SK-N-SH (cell line): ENCODE data around the gene SLC7A1. TPM values are rescaled to one million over a fixed set of nuclear protein-coding genes. Genes with fewer than 3 reads are reported as not detected.
A peak's percentile ranks its signal among the peaks of the same experiment; 100 is the strongest.

Source experiments
- CTCF ChIA-PET: fragments of 300-600, 350-600 bp; formaldehyde crosslinking; extraction: SDS; loops from one replicate; lab custom pipeline; 2021; lab: Yijun Ruan, JAX
- POLR2A ChIA-PET: fragments of 350-600 bp; sonication (Branson Sonifier 250); formaldehyde crosslinking; extraction: SDS; loops from one replicate; lab custom pipeline; 2020; ENCODE audit warnings: antibody characterized with exemption, inconsistent platforms; lab: Yijun Ruan, JAX
- DNase-seq: peaks from one replicate; pipeline ENCODE4 v3.0.0; 2012
- H2AFZ ChIP-seq: fragments of 200-600 bp; sonication (generic); 2 replicates; pipeline ENCODE4 v1.8.1; 2016; ENCODE audit warnings: antibody characterized with exemption, mild to moderate bottlenecking, low read depth
- H3F3A ChIP-seq: fragments of 200-600 bp; sonication (generic); replicated peaks from 2 replicates; pipeline ENCODE3; 2016; ENCODE audit warnings: antibody characterized with exemption, mild to moderate bottlenecking; ENCODE audit not compliant: insufficient read depth
- H3K27ac ChIP-seq, 2 experiments: fragments of 200-500 bp in 1 of 2; fragments of 200-600 bp in 1 of 2; sonication (Bioruptor generic) in 1 of 2; sonication (generic), shearing (Covaris generic) in 1 of 2; 2 replicates each; pipeline versions ENCODE4 v1.5.1 to v1.6.1; 2014 to 2016; ENCODE audit warnings: low read depth in 2 of 2, inconsistent platforms in 1 of 2, low read length in 1 of 2, mild to moderate bottlenecking in 1 of 2, mixed read lengths in 1 of 2
- H3K27me3 ChIP-seq: fragments of 200-600 bp; sonication (generic), shearing (Covaris generic); 2 replicates; pipeline ENCODE4 v1.6.1; 2016; ENCODE audit warnings: mixed run types; ENCODE audit not compliant: insufficient read depth
- H3K36me3 ChIP-seq, 2 experiments: fragments of 200-500 bp in 1 of 2; fragments of 200-600 bp in 1 of 2; sonication (Bioruptor generic) in 1 of 2; sonication (generic) in 1 of 2; replicated peaks in 1 of 2; 2 replicates each; pipeline versions ENCODE3 to v1.5.1; 2014 to 2016; ENCODE audit warnings: low read length in 1 of 2, mild to moderate bottlenecking in 1 of 2; ENCODE audit not compliant: insufficient read depth in 2 of 2, control insufficient read depth in 1 of 2
- H3K4me1 ChIP-seq, 2 experiments: fragments of 200-500 bp in 1 of 2; fragments of 200-600 bp in 1 of 2; sonication (Bioruptor generic) in 1 of 2; sonication (generic), shearing (Covaris generic) in 1 of 2; 2 replicates each; pipeline versions ENCODE4 v1.5.1 to v1.6.1; 2014 to 2016; ENCODE audit warnings: low read depth in 1 of 2, low read length in 1 of 2, mixed run types in 1 of 2; ENCODE audit not compliant: insufficient read depth in 2 of 2, control insufficient read depth in 1 of 2
- H3K4me2 ChIP-seq: fragments of 200-600 bp; sonication (generic), shearing (Covaris generic); 2 replicates; pipeline ENCODE4 v1.6.1; 2017; ENCODE audit warnings: mixed run types
- H3K4me3 ChIP-seq, 2 experiments: fragments of 200-500 bp in 1 of 2; fragments of 200-600 bp in 1 of 2; sonication (Bioruptor generic) in 1 of 2; sonication (generic), shearing (Covaris generic) in 1 of 2; 2 replicates each; pipeline versions ENCODE4 v1.5.1 to v1.8.1; 2014 to 2016; ENCODE audit warnings: low read depth in 2 of 2, inconsistent platforms in 1 of 2, low read length in 1 of 2, mild to moderate bottlenecking in 1 of 2, mixed read lengths in 1 of 2, moderate library complexity in 1 of 2
- H3K79me2 ChIP-seq: fragments of 200-600 bp; sonication (generic); 2 replicates; pipeline ENCODE4 v1.8.1; 2017; ENCODE audit warnings: mild to moderate bottlenecking; ENCODE audit not compliant: insufficient read depth
- H3K9ac ChIP-seq: fragments of 200-600 bp; sonication (generic); 2 replicates; pipeline ENCODE4 v1.6.1; 2017; ENCODE audit warnings: mixed run types
- H3K9me2 ChIP-seq: fragments of 200-600 bp; sonication (generic); 2 replicates; pipeline ENCODE4 v1.6.1; 2017; ENCODE audit warnings: mixed run types
- H3K9me3 ChIP-seq: fragments of 200-600 bp; sonication (generic); 2 replicates; pipeline ENCODE4 v1.6.1; 2017; ENCODE audit warnings: mixed run types, mild to moderate bottlenecking, moderate library complexity
- H4K20me1 ChIP-seq: fragments of 200-600 bp; sonication (generic); 2 replicates; pipeline ENCODE4 v1.6.1; 2017; ENCODE audit warnings: mild to moderate bottlenecking, mixed run types; ENCODE audit not compliant: insufficient read depth
- CHD2 ChIP-seq: fragments of 150-350 bp; IDR thresholded peaks from 2 replicates; pipeline ENCODE4 v1.6.1; 2018; ENCODE audit warnings: low read length; ENCODE audit not compliant: partially characterized antibody
- EP300 ChIP-seq, 2 experiments: IDR thresholded peaks; 2 replicates each; pipeline versions ENCODE4 v1.4.0 to v1.6.1; 2012; ENCODE audit warnings: borderline replicate concordance in 1 of 2, low read depth in 1 of 2, low read length in 1 of 2
- EZH2phosphoT487 ChIP-seq: fragments of 200-600 bp; sonication (generic); IDR thresholded peaks from 2 replicates; pipeline ENCODE4 v1.6.1; 2017; ENCODE audit warnings: low read depth, mixed run types, mild to moderate bottlenecking, antibody characterized with exemption, moderate library complexity, borderline replicate concordance
- FOSL2 ChIP-seq: IDR thresholded peaks from 2 replicates; pipeline ENCODE4 v1.4.0; 2012; ENCODE audit warnings: low read depth, mild to moderate bottlenecking, moderate library complexity, borderline replicate concordance
- FOXM1 ChIP-seq: IDR thresholded peaks from 2 replicates; pipeline ENCODE4 v1.4.0; 2012; ENCODE audit warnings: low read depth, mild to moderate bottlenecking
- GATA2 ChIP-seq: sonication (generic); formaldehyde crosslinking; IDR thresholded peaks from 2 replicates; pipeline ENCODE4 v1.5.0; 2020; ENCODE audit warnings: mild to moderate bottlenecking, missing genetic modification reagents
- IRF3 ChIP-seq: fragments of 150-350 bp; IDR thresholded peaks from 2 replicates; pipeline ENCODE4 v1.6.1; 2016; ENCODE audit warnings: mild to moderate bottlenecking, low read depth, low read length
- JUND ChIP-seq: IDR thresholded peaks from 2 replicates; pipeline ENCODE4 v1.4.0; 2012
- MXI1 ChIP-seq: IDR thresholded peaks from 2 replicates; pipeline ENCODE4 v1.6.1; 2012; ENCODE audit warnings: mild to moderate bottlenecking, low read depth, low read length, improper control_type of control experiment
- POLR2AphosphoS5 ChIP-seq: IDR thresholded peaks from 2 replicates; pipeline ENCODE4 v1.6.1; 2012; ENCODE audit warnings: low read depth, low read length
- RAD21 ChIP-seq: IDR thresholded peaks from 2 replicates; pipeline ENCODE4 v1.6.1; 2012; ENCODE audit warnings: mild to moderate bottlenecking, low read length
- RCOR1 ChIP-seq: fragments of 150-350 bp; IDR thresholded peaks from 2 replicates; pipeline ENCODE4 v1.6.1; 2017; ENCODE audit warnings: antibody characterized with exemption, low read length
- RFX5 ChIP-seq: IDR thresholded peaks from 2 replicates; pipeline ENCODE4 v1.6.1; 2012; ENCODE audit warnings: mild to moderate bottlenecking, improper control_type of control experiment, low read length
- RXRA ChIP-seq: IDR thresholded peaks from 2 replicates; pipeline ENCODE4 v1.4.0; 2012; ENCODE audit warnings: low read depth, mild to moderate bottlenecking, borderline replicate concordance
- SIN3A ChIP-seq: IDR thresholded peaks from 2 replicates; pipeline ENCODE4 v1.6.1; 2012; ENCODE audit warnings: low read depth, mild to moderate bottlenecking, low read length, moderate library complexity, borderline replicate concordance
- SMC3 ChIP-seq: IDR thresholded peaks from 2 replicates; pipeline ENCODE4 v1.6.1; 2012; ENCODE audit warnings: low read depth, low read length, improper control_type of control experiment
- TAF1 ChIP-seq: IDR thresholded peaks from 2 replicates; pipeline ENCODE4 v1.6.1; 2012; ENCODE audit warnings: low read depth, mild to moderate bottlenecking, low read length, moderate library complexity, borderline replicate concordance
- TCF12 ChIP-seq: IDR thresholded peaks from 2 replicates; pipeline ENCODE4 v1.4.0; 2012
- TEAD4 ChIP-seq: IDR thresholded peaks from 2 replicates; pipeline ENCODE4 v1.4.0; 2012; ENCODE audit warnings: mild to moderate bottlenecking, borderline replicate concordance; ENCODE audit not compliant: insufficient read depth
- USF2 ChIP-seq: fragments of 150-350 bp; IDR thresholded peaks from 2 replicates; pipeline ENCODE4 v1.6.1; 2017; ENCODE audit warnings: antibody characterized with exemption, low read length, low read depth, borderline replicate concordance
- WGBS: methylation state at CpG from one replicate; pipeline ENCODE4 v1.1.6; 2017; ENCODE audit warnings: low lambda C conversion rate; 5-methylcytosine and 5-hydroxymethylcytosine counted together
- polyA plus RNA-seq, 3 experiments: library from polyadenylated mRNA; depleted of rRNA; stranded (reverse); fragments of >200 nt; gene quantifications; 2 replicates each; pipeline ENCODE4 v1.2.3, GENCODE V29; 2012
- TF ChIP-seq, protein P1 (sequence below): IDR thresholded peaks from 2 replicates; pipeline ENCODE4 v1.4.0; 2012; ENCODE audit warnings: low read depth
- TF ChIP-seq, protein P2 (sequence below): fragments of 200-600 bp; sonication (generic); IDR thresholded peaks from 2 replicates; pipeline ENCODE4 v1.6.1; 2017; ENCODE audit warnings: antibody characterized with exemption, mild to moderate bottlenecking, moderate library complexity

Gene SLC7A1
- polyA plus RNA-seq, 1 of the 3 experiments (the other 2 are of a cell fraction) = 14.0 TPM

DNA sequence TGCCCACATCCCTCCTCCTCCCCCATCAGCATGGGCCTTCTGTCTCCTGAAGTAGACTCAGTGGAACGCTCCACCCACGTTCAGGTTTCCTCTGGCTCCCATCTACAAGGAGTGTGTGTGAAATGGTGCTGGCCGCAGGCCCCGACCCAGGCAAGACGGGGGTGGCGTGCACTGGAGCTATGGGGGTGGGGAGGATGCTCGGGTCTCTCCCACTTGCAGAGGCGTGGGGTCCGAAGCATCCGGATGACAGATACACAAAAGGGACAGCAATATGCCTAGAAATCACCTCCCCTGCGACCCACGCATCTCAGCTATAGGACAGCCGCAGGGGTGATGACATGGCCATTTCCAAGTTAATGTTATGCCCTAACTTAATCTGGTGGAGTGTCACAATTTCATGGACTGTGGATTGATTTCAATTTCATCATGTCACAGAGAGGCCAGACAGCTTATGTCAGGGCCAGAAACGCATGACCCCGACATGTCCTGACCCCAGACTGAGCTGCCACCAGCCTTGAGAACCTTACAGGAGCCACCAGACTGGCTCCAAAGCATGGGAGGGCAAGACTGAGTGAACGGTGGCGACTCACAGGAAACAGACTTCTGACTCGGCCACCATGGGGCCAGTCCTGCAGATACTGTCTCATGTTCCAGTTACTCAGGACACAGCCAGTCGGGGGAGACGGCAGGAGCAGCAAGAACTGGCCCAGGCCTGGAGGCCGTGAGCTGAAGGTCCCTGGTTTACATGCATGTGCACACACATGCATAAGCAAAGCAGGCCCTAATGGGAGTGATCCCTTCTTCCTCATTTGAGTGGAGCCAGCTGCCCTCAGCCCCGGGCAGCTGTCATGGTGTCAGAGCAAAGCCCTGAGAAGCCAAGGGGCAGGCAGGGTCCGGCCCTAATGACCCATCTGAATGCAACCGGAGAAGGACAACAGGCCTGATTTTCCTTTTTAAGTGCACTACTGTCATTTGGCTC lies 82.2 kb downstream of the SLC7A1 start:
- Histone ChIP-seq H3K9ac (no peak overlapping the region), H2AFZ (no peak overlapping the region), H3K4me1 (peaks cover 4 to 11% of the 10 kb centered on the region in 2 experiments; a peak in 2 of 4 replicates), H3K9me2 (no peaks in the 10 kb centered on the region), H3K4me2 (no peak overlapping the region), H3K4me3 (no peak overlapping the region), H3K79me2 (peaks cover 4% of the 10 kb centered on the region; the same call in 1 of the 2 replicates), H3K36me3 (peaks cover 9 to 80% of the 10 kb centered on the region in 2 experiments), H3F3A (peaks cover 5% of the 10 kb centered on the region), H4K20me1 (0 out of 2 replicates have a peak, but pooled peaks cover 2% of the 10 kb centered on the region), H3K27me3 (no peaks in the 10 kb centered on the region), H3K27ac (peak overlapping the region in 1 of 2 experiments; percentile 28; a peak in 2 of 4 replicates), H3K9me3 (no peaks in the 10 kb centered on the region)
- DNase-seq = no peak
- CTCF ChIA-PET = interaction anchor here (0.6 to 1.8 kb wide), 3 partner anchors 599 to 602 kb away, joined by 3 to 6 read pairs (median 3); no protein-coding TSS in a partner anchor
- POLR2A ChIA-PET = no interaction called here
- no peak for TF ChIP-seq SMC3
- no peak for TF ChIP-seq TAF1
- no peak for TF ChIP-seq FOSL2
- TF ChIP-seq SIN3A = no peak
- no peak; the same call in 1 of the 2 replicates for TF ChIP-seq RXRA
- TF ChIP-seq POLR2AphosphoS5 = no peak
- no peak; the same call in 1 of the 2 replicates for TF ChIP-seq TCF12
- no peak for TF ChIP-seq RAD21
- TF ChIP-seq JUND = no peak
- TF ChIP-seq, protein P1, sequence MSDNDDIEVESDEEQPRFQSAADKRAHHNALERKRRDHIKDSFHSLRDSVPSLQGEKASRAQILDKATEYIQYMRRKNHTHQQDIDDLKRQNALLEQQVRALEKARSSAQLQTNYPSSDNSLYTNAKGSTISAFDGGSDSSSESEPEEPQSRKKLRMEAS = no peak
- 96% methylated on average over 17 of the region's 24 CpGs for WGBS

- CTCF ChIA-PET = interaction anchor here (1.8 to 10.4 kb wide), 2 partner anchors 601 to 602 kb away, joined by 6 to 143 read pairs; no protein-coding TSS in a partner anchor
- H3K4me1 ChIP-seq = peaks cover 4 to 22% of the 10 kb centered on the region in 2 experiments; a peak in 2 of 4 replicates
- H3K27me3 ChIP-seq = no peaks in the 10 kb centered on the region
- H3K9ac ChIP-seq = no peak overlapping the region
- H3K4me2 ChIP-seq = no peak overlapping the region
- no peak overlapping the region for H2AFZ ChIP-seq
- H3K4me3 ChIP-seq = no peak overlapping the region
- 95% methylated on average over 8 of the region's 8 CpGs for WGBS
- H3K27ac ChIP-seq = no peak overlapping the region
- H3K9me3 ChIP-seq = no peaks in the 10 kb centered on the region
- no peaks in the 10 kb centered on the region for H3K9me2 ChIP-seq
- H3K79me2 ChIP-seq = peaks cover 4% of the 10 kb centered on the region; the same call in 1 of the 2 replicates
- no peak for DNase-seq
- POLR2A ChIA-PET = no interaction called here
- H4K20me1 ChIP-seq = 0 out of 2 replicates have a peak, but pooled peaks cover 2% of the 10 kb centered on the region
- H3F3A ChIP-seq = peaks cover 5% of the 10 kb centered on the region
- peaks cover 5 to 68% of the 10 kb centered on the region in 2 experiments for H3K36me3 ChIP-seq
- TF ChIP-seq RCOR1 (no peak), RAD21 (no peak), CHD2 (no peak), FOXM1 (no peak), MXI1 (no peak), TEAD4 (no peak), GATA2 (CRISPR knock-in tag) (no peak), EZH2phosphoT487 (no peak), RFX5 (no peak), RXRA (no peak), USF2 (no peak), EP300 (IDR thresholded peaks at IDR 0.05; ENCODE audit: borderline replicate concordance in 1 of 2, low read depth in 1 of 2, low read length in 1 of 2) (no peak), IRF3 (no peak)
- TF ChIP-seq, protein P2, sequence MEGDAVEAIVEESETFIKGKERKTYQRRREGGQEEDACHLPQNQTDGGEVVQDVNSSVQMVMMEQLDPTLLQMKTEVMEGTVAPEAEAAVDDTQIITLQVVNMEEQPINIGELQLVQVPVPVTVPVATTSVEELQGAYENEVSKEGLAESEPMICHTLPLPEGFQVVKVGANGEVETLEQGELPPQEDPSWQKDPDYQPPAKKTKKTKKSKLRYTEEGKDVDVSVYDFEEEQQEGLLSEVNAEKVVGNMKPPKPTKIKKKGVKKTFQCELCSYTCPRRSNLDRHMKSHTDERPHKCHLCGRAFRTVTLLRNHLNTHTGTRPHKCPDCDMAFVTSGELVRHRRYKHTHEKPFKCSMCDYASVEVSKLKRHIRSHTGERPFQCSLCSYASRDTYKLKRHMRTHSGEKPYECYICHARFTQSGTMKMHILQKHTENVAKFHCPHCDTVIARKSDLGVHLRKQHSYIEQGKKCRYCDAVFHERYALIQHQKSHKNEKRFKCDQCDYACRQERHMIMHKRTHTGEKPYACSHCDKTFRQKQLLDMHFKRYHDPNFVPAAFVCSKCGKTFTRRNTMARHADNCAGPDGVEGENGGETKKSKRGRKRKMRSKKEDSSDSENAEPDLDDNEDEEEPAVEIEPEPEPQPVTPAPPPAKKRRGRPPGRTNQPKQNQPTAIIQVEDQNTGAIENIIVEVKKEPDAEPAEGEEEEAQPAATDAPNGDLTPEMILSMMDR = no peak
Measured at GRCh38 chr13:29511980-29512379, 83.5 kb downstream of the SLC7A1 start.
